Measurements from ENCODE around the gene SNRNP200. TPM values are rescaled to one million over a fixed set of nuclear protein-coding genes. Genes with fewer than 3 reads are reported as not detected.

The SNRNP200 gene
- total RNA-seq, 2 experiments from 2014 or later: 179 to 181 TPM

Other genes with a start within 250 kb of the SNRNP200 start
- gene ADRA2B, start 189.0 kb downstream of the SNRNP200 start, total RNA-seq: under 1 TPM; 0.52 TPM
- 1 to 10 TPM; 2.5 to 2.6 TPM for gene ASTL, start 167.0 kb downstream of the SNRNP200 start, total RNA-seq
- 100 to 1,000 TPM; 429 to 463 TPM for gene DUSP2, start 160.1 kb downstream of the SNRNP200 start, total RNA-seq
- gene STARD7, start 96.7 kb downstream of the SNRNP200 start, total RNA-seq: 10 to 100 TPM; 84.7 to 87.6 TPM
- gene TMEM127, start 39.5 kb downstream of the SNRNP200 start, total RNA-seq: 10 to 100 TPM; 12.9 to 16.1 TPM
- 10 to 100 TPM; 59.9 to 62.2 TPM for gene CIAO1, start 39.3 kb downstream of the SNRNP200 start, total RNA-seq
- gene ITPRIPL1, start 19.8 kb upstream of the SNRNP200 start, total RNA-seq: 10 to 100 TPM; 13.3 to 13.4 TPM
- gene NCAPH, start 30.2 kb upstream of the SNRNP200 start, total RNA-seq: 10 to 100 TPM; 78.6 to 79.2 TPM
- gene NEURL3, start 199.8 kb upstream of the SNRNP200 start, total RNA-seq: under 1 TPM; 0.48 to 0.57 TPM
- gene ARID5A, start 231.2 kb upstream of the SNRNP200 start, total RNA-seq: 100 to 1,000 TPM; 349 to 351 TPM

Data from activated naive CD4-positive, alpha-beta T cell treated with anti-CD3 and anti-CD28 coated beads for 36 hours (primary cell).